Measurements from ENCODE around the gene MYLK4.

MYLK4 gene

GRCh38 chr6:2793534-2794151 is 42.9 kb upstream of the MYLK4 start:
- H2AFZ ChIP-seq (ENCODE audit: insufficient read depth, low read length, poor library complexity) = no peak overlapping the region
- H3K79me1 ChIP-seq (ENCODE audit: low read length) = no peaks in the 10 kb centered on the region
- no peak overlapping the region for H3K4me2 ChIP-seq (ENCODE audit: low read length)
- H3K14ac ChIP-seq (ENCODE audit: low read length) = no peak overlapping the region
- peaks cover 0 to 2% of the 10 kb centered on the region in 2 experiments for H3K36me3 ChIP-seq (ENCODE audit: control insufficient read depth in 1 of 2, insufficient read depth in 2 of 2, low read length in 2 of 2)
- no peak overlapping the region for H3K4ac ChIP-seq (ENCODE audit: low read depth, low read length)
- no peak overlapping the region for H2AK5ac ChIP-seq (ENCODE audit: low read length)
- no peak overlapping the region for H4K91ac ChIP-seq (ENCODE audit: low read depth, low read length)
- H3K27me3 ChIP-seq (ENCODE audit: insufficient read depth, low read length) = no peaks in the 10 kb centered on the region
- H2BK12ac ChIP-seq (ENCODE audit: low read length) = no peak overlapping the region
- H3K4me3 ChIP-seq (ENCODE audit: low read depth, low read length) = no peak overlapping the region
- H3K79me2 ChIP-seq (ENCODE audit: control insufficient read depth, insufficient read depth, low read length, poor library complexity) = no peaks in the 10 kb centered on the region
- no peak overlapping the region for H3K9ac ChIP-seq (ENCODE audit: low read length)
- H4K8ac ChIP-seq (ENCODE audit: low read depth, low read length) = no peak overlapping the region
- peaks cover 4 to 10% of the 10 kb centered on the region in 2 experiments for H3K4me1 ChIP-seq (ENCODE audit: control insufficient read depth in 1 of 2, insufficient read depth in 2 of 2, low read length in 2 of 2)
- WGBS (ENCODE audit: extremely low coverage, insufficient coverage, insufficient read length) = no CpG with 5 or more reads among the region's 9 CpGs
- no peak overlapping the region for H2BK5ac ChIP-seq (ENCODE audit: low read depth, low read length, poor library complexity)
- DNase-seq = peak in 1 of 2 donors; percentile 21
- no peaks in the 10 kb centered on the region for H3K9me3 ChIP-seq (ENCODE audit: insufficient read depth, low read depth, low read length)
- H4K12ac ChIP-seq (ENCODE audit: low read depth, low read length) = no peak overlapping the region
- no peak overlapping the region for H3K18ac ChIP-seq (ENCODE audit: low read length)
- no peak overlapping the region for H3K23ac ChIP-seq (ENCODE audit: low read length)
- no peak overlapping the region for H3K27ac ChIP-seq (ENCODE audit: low read depth, low read length)
- H2BK120ac ChIP-seq (ENCODE audit: insufficient read depth, low read length, poor library complexity) = no peak overlapping the region

- Histone ChIP-seq H3K27ac (ENCODE audit: low read depth, low read length) (no peak overlapping the region), H3K36me3 (ENCODE audit: control insufficient read depth in 1 of 2, insufficient read depth in 2 of 2, low read length in 2 of 2) (peaks cover 0 to 2% of the 10 kb centered on the region in 2 experiments), H2BK120ac (ENCODE audit: insufficient read depth, low read length, poor library complexity) (no peak overlapping the region), H3K18ac (ENCODE audit: low read length) (no peak overlapping the region), H4K8ac (ENCODE audit: low read depth, low read length) (no peak overlapping the region), H3K9ac (ENCODE audit: low read length) (no peak overlapping the region), H3K4me3 (ENCODE audit: low read depth, low read length) (no peak overlapping the region), H2BK5ac (ENCODE audit: low read depth, low read length, poor library complexity) (no peak overlapping the region), H3K4ac (ENCODE audit: low read depth, low read length) (no peak overlapping the region), H2AK5ac (ENCODE audit: low read length) (no peak overlapping the region), H3K79me2 (ENCODE audit: control insufficient read depth, insufficient read depth, low read length, poor library complexity) (no peaks in the 10 kb centered on the region), H3K79me1 (ENCODE audit: low read length) (no peaks in the 10 kb centered on the region), H3K14ac (ENCODE audit: low read length) (no peak overlapping the region), H3K4me2 (ENCODE audit: low read length) (no peak overlapping the region), H3K4me1 (ENCODE audit: control insufficient read depth in 1 of 2, insufficient read depth in 2 of 2, low read length in 2 of 2) (peaks cover 4 to 10% of the 10 kb centered on the region in 2 experiments), H3K9me3 (ENCODE audit: insufficient read depth, low read depth, low read length) (no peaks in the 10 kb centered on the region), H2BK12ac (ENCODE audit: low read length) (no peak overlapping the region), H3K27me3 (ENCODE audit: insufficient read depth, low read length) (no peaks in the 10 kb centered on the region), H2AFZ (ENCODE audit: insufficient read depth, low read length, poor library complexity) (no peak overlapping the region), H4K12ac (ENCODE audit: low read depth, low read length) (no peak overlapping the region), H3K23ac (ENCODE audit: low read length) (no peak overlapping the region), H4K91ac (ENCODE audit: low read depth, low read length) (no peak overlapping the region)
- no CpG with 5 or more reads among the region's 17 CpGs for WGBS (ENCODE audit: extremely low coverage, insufficient coverage, insufficient read length)
- peak; percentile 70 to 86 for DNase-seq
Observed at GRCh38 chr6:2792330-2793110, 41.8 kb upstream of the MYLK4 start.

GRCh38 chr6:2791450-2791974 is 40.8 kb upstream of the MYLK4 start:
- Histone ChIP-seq H3K27ac (ENCODE audit: low read depth, low read length) (no peak overlapping the region), H3K4ac (ENCODE audit: low read depth, low read length) (no peak overlapping the region), H2BK5ac (ENCODE audit: low read depth, low read length, poor library complexity) (no peak overlapping the region), H3K18ac (ENCODE audit: low read length) (no peak overlapping the region), H3K79me2 (ENCODE audit: control insufficient read depth, insufficient read depth, low read length, poor library complexity) (no peaks in the 10 kb centered on the region), H4K12ac (ENCODE audit: low read depth, low read length) (no peak overlapping the region), H2BK120ac (ENCODE audit: insufficient read depth, low read length, poor library complexity) (no peak overlapping the region), H4K91ac (ENCODE audit: low read depth, low read length) (no peak overlapping the region), H3K23ac (ENCODE audit: low read length) (no peak overlapping the region), H3K4me1 (ENCODE audit: control insufficient read depth in 1 of 2, insufficient read depth in 2 of 2, low read length in 2 of 2) (peaks cover 4 to 8% of the 10 kb centered on the region in 2 experiments), H3K4me3 (ENCODE audit: low read depth, low read length) (no peak overlapping the region), H3K14ac (ENCODE audit: low read length) (no peak overlapping the region), H3K9me3 (ENCODE audit: insufficient read depth, low read depth, low read length) (no peaks in the 10 kb centered on the region), H3K27me3 (ENCODE audit: insufficient read depth, low read length) (no peaks in the 10 kb centered on the region), H3K4me2 (ENCODE audit: low read length) (no peak overlapping the region), H2AFZ (ENCODE audit: insufficient read depth, low read length, poor library complexity) (no peak overlapping the region), H2BK12ac (ENCODE audit: low read length) (no peak overlapping the region), H3K79me1 (ENCODE audit: low read length) (no peaks in the 10 kb centered on the region), H2AK5ac (ENCODE audit: low read length) (no peak overlapping the region), H4K8ac (ENCODE audit: low read depth, low read length) (no peak overlapping the region), H3K9ac (ENCODE audit: low read length) (no peak overlapping the region), H3K36me3 (ENCODE audit: control insufficient read depth in 1 of 2, insufficient read depth in 2 of 2, low read length in 2 of 2) (peaks cover 0 to 2% of the 10 kb centered on the region in 2 experiments)
- DNase-seq = no peak
- WGBS (ENCODE audit: extremely low coverage, insufficient coverage, insufficient read length) = no CpG with 5 or more reads among the region's 4 CpGs

- Histone ChIP-seq H3K4me2 (ENCODE audit: low read length) (no peak overlapping the region), H3K27ac (ENCODE audit: low read depth, low read length) (no peak overlapping the region), H3K79me1 (ENCODE audit: low read length) (no peaks in the 10 kb centered on the region), H3K9me3 (ENCODE audit: insufficient read depth, low read depth, low read length) (no peaks in the 10 kb centered on the region), H3K9ac (ENCODE audit: low read length) (no peak overlapping the region), H3K18ac (ENCODE audit: low read length) (no peak overlapping the region), H3K4me3 (ENCODE audit: low read depth, low read length) (no peak overlapping the region), H2BK120ac (ENCODE audit: insufficient read depth, low read length, poor library complexity) (no peak overlapping the region), H2BK5ac (ENCODE audit: low read depth, low read length, poor library complexity) (no peak overlapping the region), H3K4me1 (ENCODE audit: control insufficient read depth in 1 of 2, insufficient read depth in 2 of 2, low read length in 2 of 2) (peaks cover 2 to 6% of the 10 kb centered on the region in 2 experiments), H3K36me3 (ENCODE audit: control insufficient read depth in 1 of 2, insufficient read depth in 2 of 2, low read length in 2 of 2) (peaks cover 5 to 6% of the 10 kb centered on the region in 2 experiments), H2BK12ac (ENCODE audit: low read length) (no peak overlapping the region), H2AK5ac (ENCODE audit: low read length) (no peak overlapping the region), H4K91ac (ENCODE audit: low read depth, low read length) (peak overlapping the region; percentile 28), H3K4ac (ENCODE audit: low read depth, low read length) (no peak overlapping the region), H3K23ac (ENCODE audit: low read length) (no peak overlapping the region), H4K12ac (ENCODE audit: low read depth, low read length) (no peak overlapping the region), H3K14ac (ENCODE audit: low read length) (no peak overlapping the region), H3K27me3 (ENCODE audit: insufficient read depth, low read length) (no peaks in the 10 kb centered on the region), H3K79me2 (ENCODE audit: control insufficient read depth, insufficient read depth, low read length, poor library complexity) (no peaks in the 10 kb centered on the region), H4K8ac (ENCODE audit: low read depth, low read length) (no peak overlapping the region), H2AFZ (ENCODE audit: insufficient read depth, low read length, poor library complexity) (no peak overlapping the region)
- WGBS (ENCODE audit: extremely low coverage, insufficient coverage, insufficient read length) = no CpG with 5 or more reads among the region's 11 CpGs
- peak; percentile 72 to 81 for DNase-seq
Observed at GRCh38 chr6:2790588-2791449, 40.1 kb upstream of the MYLK4 start.

Measured in trophoblast cell (in vitro differentiated cells and primary cell).